NK-92 (cell line): ENCODE measurements around the gene OAS3.
"Not testable (repeated sequence)": the region's sequence is repeated elsewhere in the genome, so short reads cannot be mapped to it uniquely, and the experiment has no call there.

Source experiments
- DNase-seq: peaks from one replicate; lab custom pipeline; 2025; ENCODE audit not compliant: unreplicated experiment; lab: John Stamatoyannopoulos, UW

OAS3 gene

DNA sequence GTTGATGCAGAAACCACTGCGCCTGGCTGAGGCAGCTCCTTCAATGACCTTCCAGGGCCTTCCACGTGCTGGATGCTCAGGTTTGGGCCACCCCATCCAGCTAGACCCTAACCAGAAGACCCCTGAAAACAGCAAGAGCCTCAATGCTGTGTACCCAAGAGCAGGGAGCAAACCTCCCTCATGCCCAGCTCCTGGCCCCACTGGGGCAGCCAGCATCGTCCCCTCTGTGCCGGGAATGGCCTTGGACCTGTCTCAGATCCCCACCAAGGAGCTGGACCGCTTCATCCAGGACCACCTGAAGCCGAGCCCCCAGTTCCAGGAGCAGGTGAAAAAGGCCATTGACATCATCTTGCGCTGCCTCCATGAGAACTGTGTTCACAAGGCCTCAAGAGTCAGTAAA lies 10.5 kb downstream of the OAS3 start:
- no peak for DNase-seq

DNA sequence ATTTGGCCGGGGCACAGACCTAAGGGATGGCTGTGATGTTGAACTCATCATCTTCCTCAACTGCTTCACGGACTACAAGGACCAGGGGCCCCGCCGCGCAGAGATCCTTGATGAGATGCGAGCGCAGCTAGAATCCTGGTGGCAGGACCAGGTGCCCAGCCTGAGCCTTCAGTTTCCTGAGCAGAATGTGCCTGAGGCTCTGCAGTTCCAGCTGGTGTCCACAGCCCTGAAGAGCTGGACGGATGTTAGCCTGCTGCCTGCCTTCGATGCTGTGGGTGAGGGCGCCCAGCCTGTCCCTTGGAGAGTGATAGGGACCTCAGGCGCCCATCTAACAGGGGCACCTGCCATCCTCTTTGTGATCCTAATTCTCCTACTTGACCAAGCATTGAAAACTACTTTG lies 12.4 kb downstream of the OAS3 start:
- no peak for DNase-seq

DNA sequence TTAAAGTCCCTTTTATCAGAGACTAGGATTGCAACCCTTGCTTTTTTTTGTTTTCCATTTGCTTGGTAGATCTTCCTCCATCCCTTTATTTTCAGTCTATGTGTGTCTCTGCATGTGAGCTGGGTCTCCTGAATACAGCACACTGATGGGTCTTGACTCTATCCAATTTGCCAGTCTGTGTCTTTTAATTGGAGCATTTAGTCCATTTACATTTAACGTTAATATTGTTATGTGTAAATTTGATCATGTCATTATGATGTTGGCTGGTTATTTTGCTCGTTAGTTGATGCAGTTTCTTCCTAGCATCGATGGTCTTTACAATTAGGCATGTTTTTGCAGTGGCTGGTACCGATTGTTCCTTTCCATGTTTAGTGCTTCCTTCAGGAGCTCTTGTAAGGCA lies 18.9 kb downstream of the OAS3 start:
- not testable (repeated sequence) for DNase-seq

DNA sequence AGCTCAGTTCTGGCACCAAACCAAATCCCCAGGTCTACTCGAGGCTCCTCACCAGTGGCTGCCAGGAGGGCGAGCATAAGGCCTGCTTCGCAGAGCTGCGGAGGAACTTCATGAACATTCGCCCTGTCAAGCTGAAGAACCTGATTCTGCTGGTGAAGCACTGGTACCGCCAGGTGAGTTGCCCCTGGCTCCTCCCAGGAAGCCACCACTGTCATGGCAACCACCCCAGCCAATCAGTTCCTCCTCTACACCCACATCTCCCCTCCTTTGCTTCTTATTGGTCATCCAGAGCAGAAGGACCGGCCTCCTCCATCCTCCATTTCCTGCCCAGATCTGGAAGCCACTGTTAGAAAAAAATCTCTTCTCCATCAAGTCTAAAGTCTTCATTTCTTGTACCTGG lies 22.8 kb downstream of the OAS3 start:
- no peak for DNase-seq

DNA sequence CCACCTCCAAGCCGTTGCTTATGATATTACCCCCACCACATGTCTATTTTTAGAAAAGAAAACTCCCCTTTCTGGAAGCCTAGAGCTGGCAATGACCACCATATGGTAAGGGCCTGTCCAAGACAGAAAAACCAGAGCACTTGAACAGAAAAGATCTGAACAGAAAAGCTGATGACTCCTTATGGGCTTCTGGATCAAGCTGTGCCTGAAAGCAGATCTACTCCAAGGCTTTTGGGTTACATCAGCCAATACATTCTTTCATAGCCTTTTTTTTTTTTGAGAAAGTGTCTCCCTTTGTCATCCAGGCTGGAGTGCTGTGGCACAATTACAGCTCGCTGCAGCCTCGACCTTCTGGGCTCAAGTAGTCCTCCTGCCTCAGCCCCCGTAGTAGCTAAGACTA lies 23.3 kb downstream of the OAS3 start:
- no peak for DNase-seq

DNA sequence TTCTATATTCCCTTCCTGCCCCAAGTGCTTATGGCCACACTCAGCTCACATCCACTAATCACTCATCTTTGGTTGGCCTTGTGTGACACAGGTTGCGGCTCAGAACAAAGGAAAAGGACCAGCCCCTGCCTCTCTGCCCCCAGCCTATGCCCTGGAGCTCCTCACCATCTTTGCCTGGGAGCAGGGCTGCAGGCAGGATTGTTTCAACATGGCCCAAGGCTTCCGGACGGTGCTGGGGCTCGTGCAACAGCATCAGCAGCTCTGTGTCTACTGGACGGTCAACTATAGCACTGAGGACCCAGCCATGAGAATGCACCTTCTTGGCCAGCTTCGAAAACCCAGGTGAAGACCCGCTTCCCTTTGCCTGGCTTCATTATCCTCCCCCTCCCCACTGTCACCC lies 24.3 kb downstream of the OAS3 start:
- no peak for DNase-seq

DNA sequence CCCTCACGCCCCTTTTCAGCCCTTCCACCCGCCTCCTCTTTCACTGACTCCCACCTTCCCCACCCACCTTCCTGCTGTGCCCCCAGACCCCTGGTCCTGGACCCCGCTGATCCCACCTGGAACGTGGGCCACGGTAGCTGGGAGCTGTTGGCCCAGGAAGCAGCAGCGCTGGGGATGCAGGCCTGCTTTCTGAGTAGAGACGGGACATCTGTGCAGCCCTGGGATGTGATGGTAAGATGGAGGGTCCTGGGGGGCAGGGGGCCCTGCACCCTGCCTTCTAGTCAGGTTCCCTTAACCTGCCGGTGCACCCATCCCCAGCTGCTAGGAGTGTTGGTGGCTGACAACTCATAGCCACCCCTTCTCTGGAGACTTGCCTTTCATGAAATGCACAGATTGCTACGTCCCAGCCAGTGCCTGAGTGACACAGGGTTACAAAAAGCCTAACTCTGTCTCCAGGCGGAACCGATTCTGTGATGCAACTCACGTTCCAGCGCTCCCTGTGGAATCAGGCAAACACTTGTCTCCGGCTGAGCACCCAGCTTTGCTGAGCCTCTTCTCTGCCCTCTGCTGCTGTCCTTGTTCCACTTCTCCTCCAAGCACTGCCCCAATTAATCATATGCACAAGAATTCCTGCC lies 25.1 kb downstream of the OAS3 start:
- no peak for DNase-seq

DNA sequence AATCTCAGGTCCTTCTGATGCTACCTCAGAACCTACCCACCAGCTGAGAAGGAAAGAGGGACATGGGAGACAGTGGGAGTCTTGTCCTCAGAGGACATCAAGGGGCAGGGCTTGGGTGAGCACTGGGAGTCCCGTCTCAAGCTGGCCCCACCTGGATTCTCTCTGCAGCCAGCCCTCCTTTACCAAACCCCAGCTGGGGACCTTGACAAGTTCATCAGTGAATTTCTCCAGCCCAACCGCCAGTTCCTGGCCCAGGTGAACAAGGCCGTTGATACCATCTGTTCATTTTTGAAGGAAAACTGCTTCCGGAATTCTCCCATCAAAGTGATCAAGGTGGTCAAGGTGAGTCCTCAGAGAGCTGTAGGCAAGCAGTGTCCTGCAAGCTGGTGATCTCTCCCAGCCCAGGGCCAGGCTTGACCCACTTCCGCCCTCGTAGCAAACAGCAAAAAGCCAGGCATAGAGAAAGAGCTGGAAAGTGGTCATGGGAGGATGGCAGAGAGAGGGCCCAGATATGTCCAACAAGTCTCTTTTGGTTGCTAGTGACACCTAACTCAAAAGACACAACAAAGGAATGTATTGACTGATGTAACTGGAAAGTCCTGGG lies 25.9 kb downstream of the OAS3 start:
- DNase-seq = no peak

DNA sequence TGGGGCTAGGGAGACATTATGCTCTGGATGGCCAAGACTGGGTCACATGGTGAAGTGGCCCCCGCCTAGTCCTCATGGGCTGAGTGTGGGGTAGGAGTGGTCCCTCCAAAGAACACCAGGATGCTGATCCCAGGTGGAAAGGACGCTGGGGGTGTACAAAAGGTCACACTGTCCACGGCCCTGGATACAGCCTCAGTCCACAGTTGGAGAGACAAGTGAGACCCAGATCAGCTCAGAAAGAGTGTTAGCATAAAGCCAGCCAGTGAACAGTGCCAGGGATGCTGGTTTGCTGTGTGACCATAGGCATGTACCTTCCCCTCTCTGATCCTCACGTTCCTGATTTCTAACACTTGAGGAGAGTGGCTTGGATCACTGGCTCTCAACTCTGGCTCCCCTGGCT lies 26.6 kb downstream of the OAS3 start:
- no peak for DNase-seq

DNA sequence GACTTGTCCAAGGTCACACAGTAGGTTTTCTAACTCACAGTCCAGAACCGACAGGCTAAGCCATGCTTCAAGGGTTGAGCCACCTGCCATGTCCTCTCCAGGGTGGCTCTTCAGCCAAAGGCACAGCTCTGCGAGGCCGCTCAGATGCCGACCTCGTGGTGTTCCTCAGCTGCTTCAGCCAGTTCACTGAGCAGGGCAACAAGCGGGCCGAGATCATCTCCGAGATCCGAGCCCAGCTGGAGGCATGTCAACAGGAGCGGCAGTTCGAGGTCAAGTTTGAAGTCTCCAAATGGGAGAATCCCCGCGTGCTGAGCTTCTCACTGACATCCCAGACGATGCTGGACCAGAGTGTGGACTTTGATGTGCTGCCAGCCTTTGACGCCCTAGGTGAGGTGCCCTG lies 27.4 kb downstream of the OAS3 start:
- no peak for DNase-seq

DNA sequence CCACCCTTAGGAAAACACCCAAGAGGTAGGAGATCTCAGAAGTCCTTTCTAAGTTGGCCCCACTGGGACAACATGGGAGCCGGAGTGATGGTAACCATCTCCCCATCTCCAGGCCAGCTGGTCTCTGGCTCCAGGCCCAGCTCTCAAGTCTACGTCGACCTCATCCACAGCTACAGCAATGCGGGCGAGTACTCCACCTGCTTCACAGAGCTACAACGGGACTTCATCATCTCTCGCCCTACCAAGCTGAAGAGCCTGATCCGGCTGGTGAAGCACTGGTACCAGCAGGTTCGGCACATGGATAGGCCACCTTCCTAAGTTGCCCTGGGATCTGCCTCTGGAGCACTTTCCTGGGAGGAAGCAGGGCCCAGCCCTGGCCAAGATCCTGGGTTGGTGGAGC lies 29.0 kb downstream of the OAS3 start:
- no peak for DNase-seq

DNA sequence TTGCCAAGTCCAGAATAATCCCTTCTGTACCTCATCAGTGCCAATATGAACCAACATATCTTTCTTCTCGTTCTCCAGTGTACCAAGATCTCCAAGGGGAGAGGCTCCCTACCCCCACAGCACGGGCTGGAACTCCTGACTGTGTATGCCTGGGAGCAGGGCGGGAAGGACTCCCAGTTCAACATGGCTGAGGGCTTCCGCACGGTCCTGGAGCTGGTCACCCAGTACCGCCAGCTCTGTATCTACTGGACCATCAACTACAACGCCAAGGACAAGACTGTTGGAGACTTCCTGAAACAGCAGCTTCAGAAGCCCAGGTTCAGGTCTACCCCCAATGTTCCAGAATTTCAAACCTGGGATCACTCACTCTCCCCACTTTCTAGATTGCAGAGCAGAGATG lies 29.6 kb downstream of the OAS3 start:
- no peak for DNase-seq

DNA sequence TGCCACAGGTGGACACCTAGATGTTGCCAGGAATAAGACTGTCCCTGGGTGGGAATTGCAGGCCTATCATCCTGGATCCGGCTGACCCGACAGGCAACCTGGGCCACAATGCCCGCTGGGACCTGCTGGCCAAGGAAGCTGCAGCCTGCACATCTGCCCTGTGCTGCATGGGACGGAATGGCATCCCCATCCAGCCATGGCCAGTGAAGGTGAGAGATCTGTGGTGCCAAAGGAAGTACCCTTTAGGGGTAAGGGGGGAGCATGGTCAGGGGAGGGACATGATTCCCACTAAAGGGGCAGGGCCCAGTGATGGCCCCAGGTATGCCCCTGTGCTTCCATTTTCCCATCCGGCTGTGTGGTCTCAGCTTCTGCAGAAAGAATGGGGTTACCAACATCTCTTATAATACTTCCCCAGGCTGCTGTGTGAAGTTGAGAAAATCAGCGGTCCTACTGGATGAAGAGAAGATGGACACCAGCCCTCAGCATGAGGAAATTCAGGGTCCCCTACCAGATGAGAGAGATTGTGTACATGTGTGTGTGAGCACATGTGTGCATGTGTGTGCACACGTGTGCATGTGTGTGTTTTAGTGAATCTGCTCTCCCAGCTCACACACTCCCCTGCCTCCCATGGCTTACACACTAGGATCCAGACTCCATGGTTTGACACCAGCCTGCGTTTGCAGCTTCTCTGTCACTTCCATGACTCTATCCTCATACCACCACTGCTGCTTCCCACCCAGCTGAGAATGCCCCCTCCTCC lies 31.5 kb downstream of the OAS3 start:
- DNase-seq = no peak

DNA sequence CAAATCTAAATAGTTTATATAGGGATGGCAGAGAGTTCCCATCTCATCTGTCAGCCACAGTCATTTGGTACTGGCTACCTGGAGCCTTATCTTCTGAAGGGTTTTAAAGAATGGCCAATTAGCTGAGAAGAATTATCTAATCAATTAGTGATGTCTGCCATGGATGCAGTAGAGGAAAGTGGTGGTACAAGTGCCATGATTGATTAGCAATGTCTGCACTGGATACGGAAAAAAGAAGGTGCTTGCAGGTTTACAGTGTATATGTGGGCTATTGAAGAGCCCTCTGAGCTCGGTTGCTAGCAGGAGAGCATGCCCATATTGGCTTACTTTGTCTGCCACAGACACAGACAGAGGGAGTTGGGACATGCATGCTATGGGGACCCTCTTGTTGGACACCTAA lies 32.1 kb downstream of the OAS3 start:
- no peak for DNase-seq

DNA sequence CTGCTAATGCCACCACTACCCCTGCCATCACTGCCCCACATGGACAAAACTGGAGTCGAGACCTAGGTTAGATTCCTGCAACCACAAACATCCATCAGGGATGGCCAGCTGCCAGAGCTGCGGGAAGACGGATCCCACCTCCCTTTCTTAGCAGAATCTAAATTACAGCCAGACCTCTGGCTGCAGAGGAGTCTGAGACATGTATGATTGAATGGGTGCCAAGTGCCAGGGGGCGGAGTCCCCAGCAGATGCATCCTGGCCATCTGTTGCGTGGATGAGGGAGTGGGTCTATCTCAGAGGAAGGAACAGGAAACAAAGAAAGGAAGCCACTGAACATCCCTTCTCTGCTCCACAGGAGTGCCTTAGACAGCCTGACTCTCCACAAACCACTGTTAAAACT lies 33.0 kb downstream of the OAS3 start:
- no peak for DNase-seq

DNA sequence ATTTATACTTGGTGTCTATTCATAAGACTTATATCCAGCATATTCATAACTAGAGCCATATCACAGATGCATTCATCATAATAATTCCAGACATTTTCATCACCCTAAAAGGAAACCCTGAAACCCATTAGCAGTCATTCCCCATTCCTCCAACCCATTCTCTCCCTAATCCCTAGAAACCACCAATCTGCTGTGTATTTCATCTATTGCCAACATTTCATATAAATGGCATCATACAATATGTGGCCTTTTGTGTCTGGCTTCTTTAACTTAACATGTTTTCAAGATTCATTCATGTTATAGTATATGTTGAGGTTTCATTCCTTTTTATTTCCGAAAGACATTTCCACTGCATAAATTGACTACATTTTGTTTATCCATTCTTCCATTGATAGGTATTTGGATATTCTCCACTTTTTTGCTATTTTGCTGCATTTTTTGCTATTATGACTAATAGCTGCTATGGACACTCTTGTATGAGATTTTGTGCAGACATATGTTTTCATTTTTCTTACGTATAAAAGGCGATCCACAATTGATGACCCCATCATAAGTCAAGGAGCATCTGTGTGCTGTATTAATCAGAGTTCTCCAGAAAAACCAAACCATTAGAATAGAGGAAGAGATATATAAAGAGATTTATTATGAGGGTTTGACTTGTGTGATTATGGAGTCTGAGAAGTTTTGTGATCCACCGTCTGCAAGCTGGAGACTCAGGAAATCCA lies 34.9 kb downstream of the OAS3 start:
- DNase-seq = no peak

DNA sequence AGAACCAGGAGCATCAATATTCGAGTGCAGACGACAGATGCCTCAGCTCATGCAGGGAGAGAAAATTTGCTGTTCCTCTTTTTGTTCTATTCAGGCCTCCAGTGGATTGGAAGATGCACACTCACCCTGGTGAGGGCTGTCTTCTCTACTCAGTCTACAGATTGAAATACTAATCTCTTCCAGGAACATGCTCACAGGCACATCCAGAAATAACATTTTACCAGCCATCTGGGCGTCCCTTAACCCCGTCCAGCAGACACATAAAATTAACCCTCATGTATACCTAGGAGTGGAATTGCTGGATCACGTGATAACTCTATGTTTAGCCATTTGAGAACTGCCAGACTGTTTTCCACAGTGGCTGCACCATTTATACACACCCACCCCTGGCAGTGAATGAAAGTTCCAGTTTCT lies 35.6 kb downstream of the OAS3 start:
- no peak for DNase-seq

DNA sequence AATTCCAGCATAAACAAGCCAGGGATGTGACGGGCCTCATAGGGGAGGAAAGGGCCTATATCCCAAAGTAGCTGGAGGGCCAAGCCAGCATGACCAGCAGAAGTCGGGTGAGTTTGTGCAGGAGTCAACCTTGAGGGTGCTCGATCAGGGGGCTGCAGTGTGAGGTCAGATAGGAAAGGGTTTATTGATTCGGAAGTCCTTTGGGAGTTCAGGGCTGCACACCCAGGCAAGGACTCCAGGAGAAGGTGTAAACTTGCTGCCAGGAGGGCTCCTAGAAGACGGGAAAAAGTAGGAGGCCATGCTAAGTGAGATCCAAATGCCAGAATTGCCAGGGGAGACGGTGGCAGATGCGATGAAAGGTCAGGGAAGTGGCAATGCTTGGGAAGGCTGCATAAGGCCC lies 36.6 kb downstream of the OAS3 start:
- DNase-seq = no peak

DNA sequence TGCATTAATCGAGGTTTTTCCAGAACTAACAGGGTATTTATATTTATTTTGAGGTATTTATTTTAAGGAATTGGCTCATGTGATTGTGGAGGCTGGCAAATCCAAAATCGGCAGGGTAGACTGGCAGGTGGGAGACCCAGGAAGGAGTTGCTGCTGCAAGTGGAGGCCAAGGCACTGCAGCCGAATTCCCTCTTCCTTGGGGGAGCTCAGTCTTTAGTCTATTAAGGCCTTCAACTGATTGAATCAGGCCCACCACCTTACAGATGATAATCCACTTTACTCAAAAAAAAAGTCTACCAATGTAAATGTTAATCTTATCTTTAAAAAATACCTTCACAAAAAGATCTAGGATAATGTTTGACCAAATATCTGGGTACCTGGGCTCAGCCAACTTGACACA lies 38.9 kb downstream of the OAS3 start:
- DNase-seq = no peak

DNA sequence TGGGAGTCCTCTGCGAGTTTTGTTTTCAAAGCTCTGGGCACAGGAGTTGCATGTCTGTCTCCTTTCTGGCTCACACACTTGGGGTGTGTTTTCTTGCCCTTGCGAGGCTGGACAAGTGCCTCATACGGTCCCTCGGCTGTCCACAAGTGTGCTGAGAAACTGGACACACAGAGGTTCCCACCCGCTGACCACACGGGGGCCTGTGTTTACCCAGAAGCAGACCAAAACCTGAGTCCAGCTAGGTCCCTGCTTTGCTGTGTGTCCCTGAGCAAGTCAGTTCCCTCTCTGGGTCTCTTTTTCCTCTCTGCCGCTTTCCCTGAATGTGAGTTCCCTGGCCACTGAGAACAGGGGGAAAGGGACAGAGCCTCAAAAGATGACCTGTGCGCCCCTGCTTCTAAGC lies 39.4 kb downstream of the OAS3 start:
- no peak for DNase-seq

DNA sequence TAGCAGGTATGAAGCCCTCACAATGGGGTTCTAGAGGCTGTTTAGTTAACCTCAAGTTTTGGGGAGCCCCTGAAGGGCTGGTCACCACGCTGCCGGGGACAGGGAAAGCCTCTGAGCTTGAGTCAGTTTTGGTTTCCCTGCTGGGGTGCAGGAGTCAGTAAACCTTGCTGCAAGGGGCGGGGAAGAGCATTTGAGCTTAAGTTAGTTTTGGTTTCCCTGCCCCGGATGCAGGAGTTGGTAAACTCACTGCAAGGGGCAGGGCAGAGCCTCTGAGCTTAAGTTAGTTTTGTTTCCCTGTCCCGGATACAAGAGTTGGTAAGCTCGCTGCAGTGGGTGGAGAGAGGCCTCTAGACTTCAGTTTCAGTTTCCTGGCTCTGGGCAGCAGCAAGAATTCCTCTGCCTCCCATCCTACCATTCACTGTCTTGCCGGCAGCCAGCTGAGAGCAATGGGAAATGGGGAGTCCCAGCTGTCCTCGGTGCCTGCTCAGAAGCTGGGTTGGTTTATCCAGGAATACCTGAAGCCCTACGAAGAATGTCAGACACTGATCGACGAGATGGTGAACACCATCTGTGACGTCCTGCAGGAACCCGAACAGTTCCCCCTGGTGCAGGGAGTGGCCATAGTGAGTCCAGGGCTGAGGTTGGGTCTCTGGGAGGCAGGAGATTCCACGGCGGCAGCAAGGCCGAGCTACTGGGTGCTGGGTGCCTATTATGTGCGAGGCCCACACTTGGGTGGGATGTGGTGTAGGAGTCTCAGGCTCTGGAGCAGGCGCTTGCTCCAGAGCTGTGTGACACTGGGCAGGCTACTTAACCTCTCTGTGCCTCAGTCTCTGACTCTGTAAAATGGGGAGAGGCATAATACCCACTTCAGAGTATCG lies 40.1 kb downstream of the OAS3 start, which contains the start of gene OAS2:
Gene OAS2, plus strand, starts transcription at position 357 of the 878 bp plus-strand sequence. Its CDS starts 90 bp downstream, at position 447.
- no peak for DNase-seq
